ENCODE results near the gene DIRAS3.
"Not testable (repeated sequence)": the region's sequence is repeated elsewhere in the genome, so short reads cannot be mapped to it uniquely, and the experiment has no call there.

The DIRAS3 gene

GRCh38 chr1:68049941-68050878, at the start of gene DIRAS3:
Gene DIRAS3, minus strand, starts transcription at chr1:68050627. Its CDS starts 3,330 bp downstream, at chr1:68047297.
- Mint-ChIP-seq H3K36me3 (no peaks in the 10 kb centered on the region), H3K27ac (no peak within 1 kb of the TSS), H3K4me1 (ENCODE audit: low read depth) (peaks cover 4% of the 10 kb centered on the region), H3K27me3 (peaks cover 15% of the 10 kb centered on the region), H3K4me3 (peak within 1 kb of the TSS; percentile 15), H3K9me3 (ENCODE audit: low read depth) (no peaks in the 10 kb centered on the region)

GRCh38 chr1:68093737-68094136, 43.3 kb upstream of the DIRAS3 start:
- Mint-ChIP-seq H3K36me3 (no peaks in the 10 kb centered on the region), H3K4me1 (ENCODE audit: low read depth) (no peaks in the 10 kb centered on the region), H3K9me3 (ENCODE audit: low read depth) (no peaks in the 10 kb centered on the region), H3K27ac (no peak overlapping the region), H3K27me3 (peaks cover 5% of the 10 kb centered on the region), H3K4me3 (no peak overlapping the region)

- Mint-ChIP-seq H3K9me3 (ENCODE audit: low read depth) (no peaks in the 10 kb centered on the region), H3K4me1 (ENCODE audit: low read depth) (no peaks in the 10 kb centered on the region), H3K27me3 (peaks cover 3% of the 10 kb centered on the region), H3K27ac (no peak overlapping the region), H3K36me3 (no peaks in the 10 kb centered on the region), H3K4me3 (no peak overlapping the region)
Measured at GRCh38 chr1:68087184-68087583, 36.8 kb upstream of the DIRAS3 start.

- Mint-ChIP-seq H3K9me3 (ENCODE audit: low read depth) (no peaks in the 10 kb centered on the region), H3K27me3 (peaks cover 3% of the 10 kb centered on the region), H3K4me3 (no peak overlapping the region)
Measured at GRCh38 chr1:68085752-68086151, 35.3 kb upstream of the DIRAS3 start.

GRCh38 chr1:68083686-68084085, 33.3 kb upstream of the DIRAS3 start:
- Mint-ChIP-seq H3K4me1 (ENCODE audit: low read depth) (no peaks in the 10 kb centered on the region), H3K36me3 (no peaks in the 10 kb centered on the region), H3K27ac (no peak overlapping the region), H3K4me3 (no peak overlapping the region), H3K9me3 (ENCODE audit: low read depth) (no peaks in the 10 kb centered on the region), H3K27me3 (peaks cover 8% of the 10 kb centered on the region)

More at GRCh38 chr1:68085752-68086151, 35.3 kb upstream of the DIRAS3 start:
- H3K36me3 Mint-ChIP-seq, result no peaks in the 10 kb centered on the region
- H3K4me1 Mint-ChIP-seq (ENCODE audit: low read depth), result no peaks in the 10 kb centered on the region
- H3K27ac Mint-ChIP-seq, result no peak overlapping the region

DNA sequence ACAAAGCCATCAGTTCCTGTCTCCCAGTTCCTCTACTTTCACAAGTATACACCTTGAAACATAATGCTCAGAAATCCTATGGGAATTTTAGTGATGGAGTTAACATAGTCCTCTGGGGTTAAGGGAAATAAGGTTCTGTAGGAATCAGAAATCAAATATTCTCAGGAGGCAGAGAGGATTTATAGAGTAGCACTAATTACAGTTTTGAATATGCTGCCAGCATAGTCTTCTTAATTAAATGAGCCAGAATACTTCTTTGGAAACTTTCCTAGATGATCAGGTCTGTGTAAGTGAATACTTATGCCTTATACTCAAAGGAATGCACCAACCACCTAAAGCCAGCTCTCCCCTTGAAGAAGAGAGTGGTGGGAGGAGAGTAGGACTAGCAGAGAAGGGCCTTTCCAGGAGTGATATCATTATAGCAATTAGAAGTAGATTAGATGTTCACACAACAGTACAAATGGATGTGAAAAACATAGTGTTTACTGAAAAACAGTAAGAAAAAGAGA, 31.4 kb upstream of the DIRAS3 start:
- Mint-ChIP-seq H3K27me3 (peaks cover 8% of the 10 kb centered on the region), H3K9me3 (ENCODE audit: low read depth) (no peaks in the 10 kb centered on the region), H3K27ac (no peak overlapping the region), H3K4me3 (no peak overlapping the region), H3K4me1 (ENCODE audit: low read depth) (no peaks in the 10 kb centered on the region), H3K36me3 (no peaks in the 10 kb centered on the region)

- Mint-ChIP-seq H3K4me1 (ENCODE audit: low read depth) (no peaks in the 10 kb centered on the region), H3K4me3 (no peak overlapping the region), H3K27me3 (peaks cover 9% of the 10 kb centered on the region), H3K27ac (no peak overlapping the region), H3K36me3 (no peaks in the 10 kb centered on the region), H3K9me3 (ENCODE audit: low read depth) (no peaks in the 10 kb centered on the region)
Measured at GRCh38 chr1:68078647-68079046, 28.2 kb upstream of the DIRAS3 start.

GRCh38 chr1:68074472-68074871, 24.0 kb upstream of the DIRAS3 start:
- Mint-ChIP-seq H3K9me3 (ENCODE audit: low read depth) (no peaks in the 10 kb centered on the region), H3K27me3 (peaks cover 6% of the 10 kb centered on the region), H3K27ac (no peak overlapping the region), H3K4me1 (ENCODE audit: low read depth) (no peaks in the 10 kb centered on the region), H3K36me3 (no peaks in the 10 kb centered on the region), H3K4me3 (no peak overlapping the region)

DNA sequence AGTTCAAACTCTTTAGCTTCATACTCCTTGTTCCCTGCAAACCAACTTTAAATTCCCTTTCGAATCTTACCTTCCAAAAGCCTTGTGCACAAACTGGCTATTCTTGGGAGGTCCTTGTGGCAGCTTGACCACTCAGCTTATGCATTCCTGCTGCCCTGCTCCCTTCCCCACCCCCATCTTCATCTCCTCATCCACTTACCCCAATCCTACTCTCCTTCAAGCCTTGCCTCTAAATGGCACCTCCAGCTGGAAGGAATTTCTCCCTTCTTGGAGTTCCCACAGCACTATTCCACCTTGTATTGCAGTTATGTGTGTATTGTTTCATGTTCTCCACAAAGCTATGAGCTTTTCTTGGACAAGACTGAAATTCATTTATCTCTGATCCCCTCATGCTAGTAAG, 15.3 kb upstream of the DIRAS3 start:
- no peak overlapping the region for H3K27ac Mint-ChIP-seq
- H3K4me1 Mint-ChIP-seq (ENCODE audit: low read depth), result no peaks in the 10 kb centered on the region
- H3K4me3 Mint-ChIP-seq, result no peak overlapping the region
- no peaks in the 10 kb centered on the region for H3K27me3 Mint-ChIP-seq
- H3K36me3 Mint-ChIP-seq, result no peaks in the 10 kb centered on the region
- H3K9me3 Mint-ChIP-seq (ENCODE audit: low read depth), result peaks cover 8% of the 10 kb centered on the region

- not testable (repeated sequence) for H3K4me1 Mint-ChIP-seq (ENCODE audit: low read depth); H3K27ac Mint-ChIP-seq; H3K36me3 Mint-ChIP-seq; H3K27me3 Mint-ChIP-seq; H3K4me3 Mint-ChIP-seq
- peaks cover 12% of the 10 kb centered on the region for H3K9me3 Mint-ChIP-seq (ENCODE audit: low read depth)
Measured at GRCh38 chr1:68058053-68058452, 7.6 kb upstream of the DIRAS3 start.

DNA sequence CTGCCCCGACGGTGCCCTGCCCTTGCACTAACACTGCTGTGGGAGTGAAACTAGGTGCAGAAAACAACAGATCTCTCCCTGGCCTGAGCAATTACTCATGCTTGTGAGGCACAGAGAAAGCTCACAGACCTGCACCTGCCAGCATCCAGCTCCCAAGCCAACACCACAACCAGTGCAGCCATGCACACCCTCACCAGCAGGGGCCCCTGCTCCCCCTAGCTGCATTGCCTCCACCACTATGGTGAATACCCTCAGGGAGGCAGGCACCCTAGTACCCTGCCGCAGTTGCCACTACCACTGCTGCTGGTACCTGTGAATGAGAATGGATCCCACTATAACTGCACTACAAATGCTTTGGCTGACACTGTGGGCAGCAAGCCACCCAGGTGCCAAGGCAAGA, 7.1 kb upstream of the DIRAS3 start:
- Mint-ChIP-seq H3K27me3 (peaks cover 2% of the 10 kb centered on the region), H3K9me3 (ENCODE audit: low read depth) (peaks cover 12% of the 10 kb centered on the region), H3K4me1 (ENCODE audit: low read depth) (no peaks in the 10 kb centered on the region), H3K27ac (no peak overlapping the region), H3K36me3 (no peaks in the 10 kb centered on the region), H3K4me3 (no peak overlapping the region)

GRCh38 chr1:68057050-68057449, 6.6 kb upstream of the DIRAS3 start:
- H3K27me3 Mint-ChIP-seq, result peaks cover 2% of the 10 kb centered on the region
- no peak overlapping the region for H3K27ac Mint-ChIP-seq
- H3K9me3 Mint-ChIP-seq (ENCODE audit: low read depth), result peaks cover 12% of the 10 kb centered on the region
- no peak overlapping the region for H3K4me3 Mint-ChIP-seq
- H3K4me1 Mint-ChIP-seq (ENCODE audit: low read depth), result no peaks in the 10 kb centered on the region
- H3K36me3 Mint-ChIP-seq, result no peaks in the 10 kb centered on the region

- Mint-ChIP-seq H3K4me1 (ENCODE audit: low read depth) (peaks cover 4% of the 10 kb centered on the region), H3K36me3 (no peaks in the 10 kb centered on the region), H3K27me3 (peaks cover 12% of the 10 kb centered on the region), H3K4me3 (no peak overlapping the region), H3K27ac (no peak overlapping the region), H3K9me3 (ENCODE audit: low read depth) (no peaks in the 10 kb centered on the region)
Measured at GRCh38 chr1:68051475-68051874, 1.0 kb upstream of the DIRAS3 start.

DNA sequence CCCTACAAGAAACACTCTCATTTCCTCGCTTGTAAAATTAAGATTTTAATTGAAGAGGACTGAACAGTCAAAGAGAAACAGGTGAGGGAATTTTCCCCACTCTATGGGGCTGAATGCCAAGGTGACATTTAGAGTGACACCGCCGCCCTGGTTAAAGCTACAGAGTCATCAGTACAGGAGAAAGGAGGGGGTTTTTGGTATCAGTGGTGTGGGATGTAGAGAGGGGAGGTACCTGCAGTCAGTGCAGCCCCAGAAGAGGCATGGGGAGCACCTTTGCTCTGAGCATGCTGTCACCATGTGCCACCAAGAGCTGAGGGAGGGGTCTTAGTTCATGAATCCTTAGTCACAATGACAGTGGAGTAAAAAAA, 2.8 kb downstream of the DIRAS3 start:
- Mint-ChIP-seq H3K9me3 (ENCODE audit: low read depth) (no peaks in the 10 kb centered on the region), H3K4me1 (ENCODE audit: low read depth) (peaks cover 4% of the 10 kb centered on the region), H3K27ac (no peak overlapping the region), H3K27me3 (peaks cover 13% of the 10 kb centered on the region), H3K36me3 (no peaks in the 10 kb centered on the region), H3K4me3 (no peak overlapping the region)

DNA sequence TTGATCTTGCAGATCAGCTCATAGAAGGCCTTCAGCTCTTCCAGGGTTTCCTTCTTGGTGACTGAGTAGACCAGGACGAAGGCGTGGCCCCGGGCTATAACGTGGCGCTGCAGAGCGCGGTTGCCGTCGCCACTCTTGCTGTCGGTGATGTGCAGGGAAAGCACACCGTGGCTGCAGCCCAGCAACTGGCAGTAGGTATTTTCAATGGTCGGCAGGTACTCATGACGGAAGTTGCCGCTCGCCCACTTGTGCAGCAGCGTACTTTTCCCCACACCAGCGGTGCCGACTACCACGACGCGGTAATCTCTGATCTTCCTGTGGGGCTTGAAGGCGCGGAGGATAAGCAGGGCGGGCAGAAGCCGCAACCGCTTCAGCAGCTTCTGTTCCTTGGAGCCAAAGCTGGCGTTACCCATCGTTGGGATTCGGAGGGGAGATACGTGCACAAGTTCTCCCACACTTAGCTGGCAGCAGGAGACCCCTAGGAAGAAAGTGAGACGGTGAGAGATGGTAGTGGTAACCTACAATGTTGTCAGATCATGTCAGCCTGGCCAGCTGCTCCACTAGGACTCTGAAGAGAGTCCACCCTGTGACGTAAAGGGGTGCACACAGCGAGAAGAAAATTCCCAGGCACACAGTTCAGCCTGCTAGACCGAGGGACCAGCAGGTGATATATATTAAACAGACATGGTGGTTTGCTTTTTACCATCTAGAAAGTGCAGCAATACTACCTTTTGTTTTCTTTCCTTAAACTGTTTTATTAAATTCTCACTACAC, 3.4 kb downstream of the DIRAS3 start:
- no peaks in the 10 kb centered on the region for H3K36me3 Mint-ChIP-seq
- no peak overlapping the region for H3K4me3 Mint-ChIP-seq
- H3K9me3 Mint-ChIP-seq (ENCODE audit: low read depth), result no peaks in the 10 kb centered on the region
- peaks cover 13% of the 10 kb centered on the region for H3K27me3 Mint-ChIP-seq
- H3K4me1 Mint-ChIP-seq (ENCODE audit: low read depth), result peaks cover 4% of the 10 kb centered on the region
- no peak overlapping the region for H3K27ac Mint-ChIP-seq

All from activated naive CD8-positive, alpha-beta T cell (primary cell).